Cardiac septum (tissue), 1 donor: Measurements from ENCODE around the gene KTI12. TPM values are rescaled to one million over a fixed set of nuclear protein-coding genes. Genes with fewer than 3 reads are reported as not detected.
A peak's percentile ranks its signal among the peaks of the same experiment; 100 is the strongest.
"Not testable (repeated sequence)": the region's sequence is repeated elsewhere in the genome, so short reads cannot be mapped to it uniquely, and the experiment has no call there.

ENCODE experiments used
- DNase-seq: peaks from one replicate; pipeline ENCODE4 v3.0.0-alpha.2; 2020; ENCODE audit warnings: low spot score
- intact Hi-C: fragments of 100-400 bp; cut with DNase I; formaldehyde crosslinking; loops from one replicate; pipeline ENCODE4 v1.14.0; 2022
- long read RNA-seq: library from polyadenylated mRNA; unstranded; transcript quantifications from one replicate; pipeline ENCODE4 v2.0.0, GENCODE V29; 2021
- total RNA-seq: library from RNA; stranded (reverse); fragmentation: NEBNext Ultra II Directional; extraction: Animal tissue kit (Norgen Biotek cat#: 25700); gene quantifications from one replicate; pipeline ENCODE4 v1.2.1, GENCODE V29; 2021
- donor health status: DM: no; HTN: no; CAD: no.

Gene KTI12
- 3.9 TPM for total RNA-seq
- long read RNA-seq, transcript KTI12-201 (1 exons, 1,714 nt) = major isoform, 6 of 6 reads
- long read RNA-seq, partial matches to known transcripts = 0 of 6 reads
- long read RNA-seq, other reads (novel, unspliced or antisense) = 0 of 6 reads

- intact Hi-C loops = no loop called here
- DNase-seq = peak; percentile 91
These were observed at the start of gene KTI12 for GRCh38 chr1:52033190-52034049. Gene KTI12 (minus strand): TSS chr1:52033810. CDS start chr1:52033761, 49 bp downstream.

GRCh38 chr1:52080014-52080415 is 46.4 kb upstream of the KTI12 start:
- DNase-seq = no peak
- intact Hi-C loops = no loop called here

- DNase-seq, intact Hi-C loops: not testable (repeated sequence)
These were observed 43.7 kb upstream of the KTI12 start for GRCh38 chr1:52077277-52077676.

- intact Hi-C loops = no loop called here
- no peak for DNase-seq
These were observed 38.7 kb upstream of the KTI12 start for GRCh38 chr1:52072291-52072690.

GRCh38 chr1:52070704-52071103 is 37.1 kb upstream of the KTI12 start:
- DNase-seq = no peak
- intact Hi-C loops = no loop called here

- intact Hi-C loops = no loop called here
These were observed 29.6 kb upstream of the KTI12 start for GRCh38 chr1:52063192-52063591.

GRCh38 chr1:52060822-52061221 is 27.2 kb upstream of the KTI12 start:
- DNase-seq = no peak
- intact Hi-C loops = no loop called here

More at GRCh38 chr1:52063192-52063591, 29.6 kb upstream of the KTI12 start:
- DNase-seq = no peak

- intact Hi-C loops = loop anchor here (10.0 kb wide), 1 partner anchor 1095 kb away; the partner anchor contains the start of gene FAF1
- no peak for DNase-seq
These were observed 26.3 kb upstream of the KTI12 start for GRCh38 chr1:52059888-52060287.

GRCh38 chr1:52059321-52059720 is 25.7 kb upstream of the KTI12 start:
- intact Hi-C loops = loop anchor here (10.0 kb wide), 1 partner anchor 1095 kb away; the partner anchor contains the start of gene FAF1

GRCh38 chr1:52057876-52058415 is 24.3 kb upstream of the KTI12 start:
- no peak for DNase-seq
- intact Hi-C loops = loop anchor here (10.0 kb wide), 1 partner anchor 1093 kb away; the partner anchor contains the start of gene FAF1

More at GRCh38 chr1:52059321-52059720, 25.7 kb upstream of the KTI12 start:
- no peak for DNase-seq

- no peak for DNase-seq
- intact Hi-C loops = loop anchor here (10.0 kb wide), 1 partner anchor 1092 kb away; the partner anchor contains the start of gene FAF1
These were observed 23.6 kb upstream of the KTI12 start for GRCh38 chr1:52057255-52057654.

GRCh38 chr1:52056937-52057231 is 23.3 kb upstream of the KTI12 start:
- DNase-seq = no peak
- intact Hi-C loops = loop anchor here (10.0 kb wide), 1 partner anchor 1092 kb away; the partner anchor contains the start of gene FAF1

- intact Hi-C loops = loop anchor here (10.0 kb wide), 1 partner anchor 1092 kb away; the partner anchor contains the start of gene FAF1
- peak; percentile 98 for DNase-seq
These were observed 22.7 kb upstream of the KTI12 start, which contains the start of gene BTF3L4 for GRCh38 chr1:52056163-52056936. Gene BTF3L4 (plus strand): TSS chr1:52056295. CDS start chr1:52059848, 3,553 bp downstream.

- intact Hi-C loops = loop anchor here (10.0 kb wide), 1 partner anchor 1091 kb away; the partner anchor contains the start of gene FAF1
- DNase-seq = no peak
These were observed 22.2 kb upstream of the KTI12 start for GRCh38 chr1:52055866-52056162.

- DNase-seq = peak; percentile 89
- intact Hi-C loops = loop anchor here (10.0 kb wide), 1 partner anchor 1090 kb away; the partner anchor contains the start of gene FAF1
These were observed 21.7 kb upstream of the KTI12 start, which contains the start of gene TXNDC12 for GRCh38 chr1:52055066-52055865. Gene TXNDC12 (minus strand): TSS chr1:52055191. CDS start chr1:52055096, 95 bp downstream.

- intact Hi-C loops = loop anchor here (10.0 kb wide), 1 partner anchor 1090 kb away; the partner anchor contains the start of gene FAF1
These were observed 21.0 kb upstream of the KTI12 start for GRCh38 chr1:52054496-52055065.

GRCh38 chr1:52053862-52054261 is 20.3 kb upstream of the KTI12 start:
- intact Hi-C loops = loop anchor here (10.0 kb wide), 1 partner anchor 1089 kb away; the partner anchor contains the start of gene FAF1
- no peak for DNase-seq

More at GRCh38 chr1:52054496-52055065, 21.0 kb upstream of the KTI12 start:
- no peak for DNase-seq

GRCh38 chr1:52049337-52049736 is 15.7 kb upstream of the KTI12 start:
- intact Hi-C loops, DNase-seq: not testable (repeated sequence)
